Measurements from ENCODE around the gene C1RL.

Gene C1RL

GRCh38 chr12:7130701-7131501, 21.9 kb upstream of the C1RL start:
- Mint-ChIP-seq H3K4me3 (peak overlapping the region; percentile 95 to 99), H3K27me3 (no peaks in the 10 kb centered on the region), H3K9me3 (no peaks in the 10 kb centered on the region), H3K4me1 (ENCODE audit: low read depth in 2 of 2) (peaks cover 29 to 44% of the 10 kb centered on the region in 2 donors), H3K27ac (peak overlapping the region; percentile 95), H3K36me3 (ENCODE audit: insufficient read depth) (peaks cover 32% of the 10 kb centered on the region)
- peak; percentile 47 for ATAC-seq (replicated peaks)
- peak; percentile 35 to 45 (median 40) for DNase-seq

DNA sequence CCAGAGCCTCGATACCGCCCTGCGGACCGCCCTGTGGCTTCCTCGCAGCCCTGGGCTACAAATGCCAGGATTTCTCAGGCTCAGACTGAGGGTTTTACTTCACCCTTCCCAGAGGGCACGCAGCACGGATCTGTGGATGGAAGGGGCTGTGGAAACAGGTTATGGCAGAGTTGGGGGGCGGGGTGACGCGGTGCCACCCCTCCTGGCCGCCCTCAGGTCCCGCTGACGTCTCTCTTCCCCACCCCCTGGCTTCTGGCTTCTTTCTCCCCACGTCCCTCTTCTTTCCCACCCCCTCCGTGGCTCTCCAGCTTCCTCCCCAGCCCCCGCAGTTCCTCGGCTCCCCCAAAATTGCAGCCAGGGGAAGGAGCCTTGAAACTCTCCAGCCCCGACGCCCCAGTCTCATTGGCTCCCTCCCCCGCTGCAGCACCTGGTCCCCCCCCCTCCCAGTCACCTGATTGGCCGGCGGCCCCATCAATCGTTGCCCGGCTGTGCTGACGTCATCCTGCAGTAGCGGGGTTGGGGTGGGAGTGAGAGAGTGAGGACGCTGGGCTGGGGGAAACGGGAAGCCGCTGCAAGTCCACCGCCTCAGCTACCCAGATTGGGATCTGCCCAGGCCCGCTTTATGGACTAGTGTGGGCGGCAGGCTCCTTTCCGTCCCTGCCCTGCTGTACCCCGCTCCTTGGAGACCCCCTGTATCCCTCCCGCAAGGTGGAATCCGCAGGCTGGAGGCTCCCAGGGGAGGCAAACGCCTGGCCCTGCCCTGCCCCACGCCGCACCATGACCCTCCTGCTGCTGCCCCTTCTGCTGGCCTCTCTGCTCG, 21.1 kb upstream of the C1RL start, which contains the start of gene CLSTN3:
Gene CLSTN3 (plus strand): TSS at position 500 of the 820 bp plus-strand sequence. CDS start 278 bp downstream, at position 778.
- Mint-ChIP-seq H3K4me1 (ENCODE audit: low read depth in 2 of 2) (peaks cover 29 to 42% of the 10 kb centered on the region in 2 donors), H3K9me3 (no peaks in the 10 kb centered on the region), H3K36me3 (ENCODE audit: insufficient read depth) (peaks cover 29% of the 10 kb centered on the region), H3K27me3 (no peaks in the 10 kb centered on the region), H3K27ac (peak within 1 kb of the TSS; percentile 95), H3K4me3 (peak within 1 kb of the TSS; percentile 95 to 99)
- peak; percentile 77 for ATAC-seq (replicated peaks)
- peak; percentile 82 to 87 (median 83) for DNase-seq

DNA sequence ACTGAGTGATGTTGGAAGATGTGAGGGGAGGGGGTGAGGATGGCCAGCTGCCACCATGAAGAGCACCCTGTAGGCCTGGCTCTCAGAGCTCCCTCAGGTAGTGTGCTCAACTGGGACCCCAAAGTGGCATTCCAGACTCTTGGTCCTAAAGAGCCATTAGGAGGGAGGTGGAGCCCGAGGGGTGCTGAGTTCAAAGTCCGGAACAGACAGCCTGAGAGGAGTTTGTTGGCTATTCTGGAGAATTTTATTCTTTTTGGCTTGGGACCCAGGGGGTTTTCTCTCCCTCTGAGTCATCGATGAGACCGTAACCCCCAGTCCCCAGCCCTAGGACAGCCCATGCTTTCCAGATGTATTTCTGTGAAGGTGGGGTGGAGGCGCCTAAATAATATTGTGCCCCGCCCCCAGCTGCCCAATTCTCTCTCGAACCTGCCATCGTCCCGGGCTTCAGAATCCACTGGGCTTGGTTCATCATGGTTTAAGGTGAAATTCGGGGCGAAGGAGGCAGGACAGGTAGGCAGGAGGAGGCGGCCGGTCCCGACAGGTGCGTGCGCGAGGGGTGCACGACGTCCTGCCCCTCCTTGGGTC, 20.4 kb upstream of the C1RL start:
- no peak for DNase-seq
- no peaks in the 10 kb centered on the region for H3K9me3 Mint-ChIP-seq
- peak overlapping the region; percentile 95 for H3K27ac Mint-ChIP-seq

DNA sequence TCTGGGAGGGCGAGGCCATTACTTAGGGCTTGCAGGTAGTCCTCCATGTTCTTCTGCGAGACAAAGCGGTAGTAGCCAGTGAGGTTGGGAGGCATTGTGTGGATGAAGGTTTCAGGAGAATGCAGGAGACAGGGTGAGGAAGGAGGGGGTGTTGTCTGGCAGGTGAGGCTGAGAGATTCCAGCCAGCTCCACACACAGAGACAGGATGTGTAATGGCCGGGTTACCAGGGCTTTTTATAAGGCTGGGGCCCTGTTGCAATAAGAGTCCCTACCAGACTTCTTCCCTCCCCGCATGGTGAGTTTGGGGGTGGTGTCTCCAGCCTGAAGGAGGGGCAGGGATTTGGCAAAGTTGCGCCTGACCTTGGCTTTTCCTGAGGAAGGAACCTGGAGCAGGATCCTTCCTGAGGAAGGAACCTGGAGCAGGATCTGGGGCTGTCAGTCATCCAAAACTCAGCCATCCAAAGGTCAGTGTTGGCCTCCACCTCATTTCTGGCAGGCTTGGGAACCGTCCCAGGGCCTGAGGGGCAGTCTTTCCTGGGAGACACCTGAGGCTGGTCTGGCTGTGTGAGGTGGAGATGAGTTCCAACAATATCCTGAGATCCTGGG, 19.8 kb upstream of the C1RL start, which contains the start of gene RBP5:
Gene RBP5 (minus strand): TSS at position 209 of the 606 bp plus-strand sequence. CDS start 114 bp downstream, at position 95.
- Mint-ChIP-seq H3K27ac (peak within 1 kb of the TSS; percentile 95), H3K9me3 (no peaks in the 10 kb centered on the region), H3K27me3 (no peaks in the 10 kb centered on the region), H3K4me3 (peak within 1 kb of the TSS; percentile 95 to 99), H3K4me1 (ENCODE audit: low read depth in 2 of 2) (peaks cover 29 to 39% of the 10 kb centered on the region in 2 donors), H3K36me3 (ENCODE audit: insufficient read depth) (peaks cover 26% of the 10 kb centered on the region)
- ATAC-seq (replicated peaks) (no peak), DNase-seq (no peak)

More for the DNA sequence above, 20.4 kb upstream of the C1RL start:
- no peak for ATAC-seq (replicated peaks)
- Mint-ChIP-seq H3K4me1 (ENCODE audit: low read depth in 2 of 2) (peaks cover 29 to 39% of the 10 kb centered on the region in 2 donors), H3K4me3 (peak overlapping the region; percentile 95 to 99), H3K27me3 (no peaks in the 10 kb centered on the region), H3K36me3 (ENCODE audit: insufficient read depth) (peaks cover 27% of the 10 kb centered on the region)

DNA sequence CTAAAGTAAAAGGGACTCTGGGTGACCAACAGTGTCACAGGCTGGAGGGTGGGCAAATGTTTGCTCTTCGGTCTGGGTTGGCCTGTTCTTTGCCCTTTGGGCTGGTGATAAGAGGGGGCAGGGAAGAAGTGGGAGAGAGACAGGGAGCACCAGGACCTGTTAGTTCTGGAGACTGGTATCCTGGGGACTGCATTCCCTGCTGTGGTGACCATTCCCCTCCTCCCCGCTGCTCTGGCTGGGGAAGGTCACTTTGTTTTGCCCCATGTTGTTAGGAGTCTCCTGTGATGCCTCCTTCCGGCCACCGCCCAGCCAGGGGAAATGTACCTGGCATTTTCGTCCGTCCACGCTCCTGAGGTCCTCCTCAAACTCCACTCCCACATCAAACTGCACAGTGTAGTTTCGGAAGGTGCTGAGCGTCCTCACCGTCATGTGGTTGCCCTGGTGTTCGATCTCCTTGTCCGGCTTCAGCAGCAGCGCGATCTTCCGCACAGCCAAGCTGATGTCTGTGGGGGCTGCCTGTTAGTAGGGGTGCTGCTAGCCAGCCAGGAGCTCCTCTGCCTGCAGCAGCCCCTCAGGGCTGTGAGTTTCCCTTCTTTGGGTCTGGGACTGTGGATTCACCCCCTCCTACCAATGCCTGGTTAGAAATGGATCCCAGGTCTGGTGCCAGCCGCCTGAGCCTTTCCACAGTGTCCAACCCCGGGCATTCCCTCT, 19.1 kb upstream of the C1RL start:
- no peaks in the 10 kb centered on the region for H3K9me3 Mint-ChIP-seq
- H3K27me3 Mint-ChIP-seq, result no peaks in the 10 kb centered on the region
- peaks cover 21% of the 10 kb centered on the region for H3K36me3 Mint-ChIP-seq (ENCODE audit: insufficient read depth)
- peak overlapping the region; percentile 95 to 99 for H3K4me3 Mint-ChIP-seq
- peak overlapping the region in 1 of 2 donors; percentile 95 for H3K27ac Mint-ChIP-seq
- ATAC-seq (replicated peaks) (no peak), DNase-seq (no peak)
- peaks cover 29 to 36% of the 10 kb centered on the region in 2 donors for H3K4me1 Mint-ChIP-seq (ENCODE audit: low read depth in 2 of 2)

GRCh38 chr12:7125632-7126227, 16.7 kb upstream of the C1RL start:
- DNase-seq (no peak), ATAC-seq (replicated peaks) (no peak)
- peaks cover 8 to 14% of the 10 kb centered on the region in 2 donors for H3K4me1 Mint-ChIP-seq (ENCODE audit: low read depth in 2 of 2)
- no peaks in the 10 kb centered on the region for H3K9me3 Mint-ChIP-seq
- H3K27ac Mint-ChIP-seq, result no peak overlapping the region
- H3K27me3 Mint-ChIP-seq, result no peaks in the 10 kb centered on the region
- H3K4me3 Mint-ChIP-seq, result no peak overlapping the region
- H3K36me3 Mint-ChIP-seq (ENCODE audit: insufficient read depth), result peaks cover 18% of the 10 kb centered on the region

- H3K36me3 Mint-ChIP-seq (ENCODE audit: insufficient read depth), result peaks cover 10% of the 10 kb centered on the region
- ATAC-seq (replicated peaks), result no peak
- no peak overlapping the region for H3K4me3 Mint-ChIP-seq
- no peak for DNase-seq
- no peaks in the 10 kb centered on the region for H3K9me3 Mint-ChIP-seq
- no peaks in the 10 kb centered on the region for H3K27me3 Mint-ChIP-seq
- H3K27ac Mint-ChIP-seq, result peak overlapping the region in 1 of 2 donors; percentile 25
- H3K4me1 Mint-ChIP-seq (ENCODE audit: low read depth in 2 of 2), result peaks cover 2 to 4% of the 10 kb centered on the region in 2 donors
Measured at GRCh38 chr12:7123806-7124522, 14.9 kb upstream of the C1RL start.

DNA sequence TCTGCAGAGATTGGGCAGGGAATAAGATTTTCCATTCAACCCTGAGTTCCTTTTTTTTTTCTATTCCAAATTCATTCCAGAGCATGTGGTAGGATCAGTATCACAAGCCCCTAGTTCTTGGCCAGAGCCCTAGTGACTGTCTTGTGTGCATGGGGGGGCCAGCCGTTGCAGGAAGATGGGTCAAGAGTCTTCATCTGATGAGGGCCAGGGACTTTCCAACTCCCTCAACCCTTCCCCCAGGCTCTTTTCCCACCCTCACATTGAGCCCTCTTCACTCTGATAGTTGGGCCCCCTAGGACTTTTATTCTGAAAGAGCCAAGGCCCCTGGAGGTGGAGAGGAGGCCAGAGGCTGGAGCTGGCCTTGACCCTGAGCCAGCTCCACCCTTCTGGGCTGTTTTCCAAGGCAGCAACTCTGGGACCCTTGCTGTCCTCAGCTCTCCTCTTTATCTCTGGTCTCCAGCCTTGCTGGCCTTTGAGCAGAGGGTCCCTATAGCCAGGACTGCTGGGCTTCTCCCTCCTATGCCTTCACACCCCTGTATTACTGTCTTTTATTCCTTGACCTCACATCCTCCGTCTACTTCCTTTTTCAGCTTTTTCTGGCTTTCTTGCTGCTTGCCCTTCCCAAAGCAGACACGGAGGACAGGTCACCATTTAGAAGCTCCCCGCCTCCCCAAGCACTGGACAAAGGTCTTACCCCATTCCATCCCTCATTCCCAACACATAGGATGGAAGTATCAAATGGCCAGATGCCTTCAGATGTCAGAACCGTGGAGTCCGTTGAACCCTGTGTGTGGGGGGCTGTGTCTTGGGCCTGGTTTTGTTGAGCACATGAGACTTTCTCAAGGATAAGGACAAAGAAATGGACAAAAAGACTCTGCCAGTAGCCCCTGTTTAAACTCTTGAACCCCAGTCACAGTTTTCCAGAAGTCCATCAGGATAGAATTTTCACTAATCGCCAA, 14.1 kb upstream of the C1RL start:
- H3K27ac Mint-ChIP-seq, result no peak overlapping the region
- H3K4me3 Mint-ChIP-seq, result no peak overlapping the region
- H3K9me3 Mint-ChIP-seq, result no peaks in the 10 kb centered on the region
- H3K27me3 Mint-ChIP-seq, result no peaks in the 10 kb centered on the region
- DNase-seq (no peak), ATAC-seq (replicated peaks) (no peak)
- peaks cover 7% of the 10 kb centered on the region for H3K36me3 Mint-ChIP-seq (ENCODE audit: insufficient read depth)
- no peaks in the 10 kb centered on the region for H3K4me1 Mint-ChIP-seq (ENCODE audit: low read depth in 2 of 2)

- no peak for DNase-seq
- peaks cover 11% of the 10 kb centered on the region for H3K36me3 Mint-ChIP-seq (ENCODE audit: insufficient read depth)
- no peak overlapping the region for H3K4me3 Mint-ChIP-seq
- no peaks in the 10 kb centered on the region for H3K27me3 Mint-ChIP-seq
- ATAC-seq (replicated peaks), result no peak
- H3K27ac Mint-ChIP-seq, result no peak overlapping the region
- H3K9me3 Mint-ChIP-seq, result no peaks in the 10 kb centered on the region
- no peaks in the 10 kb centered on the region for H3K4me1 Mint-ChIP-seq (ENCODE audit: low read depth in 2 of 2)
Measured at GRCh38 chr12:7121324-7121723, 12.3 kb upstream of the C1RL start.

- Mint-ChIP-seq H3K27me3 (no peaks in the 10 kb centered on the region), H3K27ac (no peak overlapping the region), H3K4me1 (ENCODE audit: low read depth in 2 of 2) (peaks cover 0 to 1% of the 10 kb centered on the region in 2 donors), H3K9me3 (no peaks in the 10 kb centered on the region), H3K36me3 (ENCODE audit: insufficient read depth) (peaks cover 11% of the 10 kb centered on the region), H3K4me3 (no peak overlapping the region)
- ATAC-seq (replicated peaks) (no peak), DNase-seq (no peak)
Measured at GRCh38 chr12:7120166-7120565, 11.2 kb upstream of the C1RL start.

DNA sequence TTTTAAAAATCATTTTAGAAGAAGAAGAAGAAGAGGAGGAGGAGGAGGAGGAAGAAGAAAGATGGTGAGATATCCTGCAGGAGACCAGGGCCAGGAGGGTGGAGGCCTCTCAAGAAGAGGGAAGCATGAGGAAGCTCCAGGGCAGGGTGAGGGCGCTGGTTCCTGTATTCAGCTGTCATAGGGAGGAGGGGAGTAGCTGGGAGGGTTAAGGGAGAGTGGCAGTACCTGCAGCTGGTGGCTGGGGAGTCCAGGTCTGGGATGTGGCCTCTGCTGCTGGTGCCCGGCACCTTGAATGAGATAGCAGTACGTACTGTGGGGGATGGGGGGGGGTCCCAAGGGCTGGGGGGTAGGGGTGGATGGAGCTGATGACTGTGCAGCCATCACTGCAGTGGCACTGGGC, 9.9 kb upstream of the C1RL start:
- Mint-ChIP-seq H3K4me1 (ENCODE audit: low read depth in 2 of 2) (peaks cover 0 to 5% of the 10 kb centered on the region in 2 donors), H3K36me3 (ENCODE audit: insufficient read depth) (peaks cover 8% of the 10 kb centered on the region), H3K4me3 (no peak overlapping the region), H3K9me3 (no peaks in the 10 kb centered on the region), H3K27me3 (no peaks in the 10 kb centered on the region), H3K27ac (no peak overlapping the region)
- ATAC-seq (replicated peaks) (no peak), DNase-seq (no peak)
